ENCODE measurements around the gene UBA52.

- no peak for TF ChIP-seq SPI1 (IDR thresholded peaks at IDR 0.05; ENCODE audit: low read depth, low read length)
- TF ChIP-seq TAF1 (IDR thresholded peaks at IDR 0.05; ENCODE audit: low read depth, low read length), result no peak
- no peak for TF ChIP-seq POLR2A (IDR thresholded peaks at IDR 0.05; ENCODE audit: low read depth, low read length)
- TF ChIP-seq POLR2AphosphoS5 (IDR thresholded peaks at IDR 0.05; ENCODE audit: low read depth, low read length), result no peak
- TF ChIP-seq POU2F2 (IDR thresholded peaks at IDR 0.05; ENCODE audit: low read depth, low read length), result no peak
- no peak for TF ChIP-seq PAX5 (IDR thresholded peaks at IDR 0.05; ENCODE audit: insufficient read depth, low read length, severe bottlenecking)
These were observed 37.4 kb downstream of the UBA52 start for GRCh38 chr19:18608805-18609716.
